Measurements from ENCODE around the gene PLEKHM1. TPM values are rescaled to one million over a fixed set of nuclear protein-coding genes. Genes with fewer than 3 reads are reported as not detected.

The PLEKHM1 gene
- polyA plus RNA-seq, 2 of the 4 experiments (the other 2 are of a cell fraction), result 13.4 to 14.8 TPM

DNA sequence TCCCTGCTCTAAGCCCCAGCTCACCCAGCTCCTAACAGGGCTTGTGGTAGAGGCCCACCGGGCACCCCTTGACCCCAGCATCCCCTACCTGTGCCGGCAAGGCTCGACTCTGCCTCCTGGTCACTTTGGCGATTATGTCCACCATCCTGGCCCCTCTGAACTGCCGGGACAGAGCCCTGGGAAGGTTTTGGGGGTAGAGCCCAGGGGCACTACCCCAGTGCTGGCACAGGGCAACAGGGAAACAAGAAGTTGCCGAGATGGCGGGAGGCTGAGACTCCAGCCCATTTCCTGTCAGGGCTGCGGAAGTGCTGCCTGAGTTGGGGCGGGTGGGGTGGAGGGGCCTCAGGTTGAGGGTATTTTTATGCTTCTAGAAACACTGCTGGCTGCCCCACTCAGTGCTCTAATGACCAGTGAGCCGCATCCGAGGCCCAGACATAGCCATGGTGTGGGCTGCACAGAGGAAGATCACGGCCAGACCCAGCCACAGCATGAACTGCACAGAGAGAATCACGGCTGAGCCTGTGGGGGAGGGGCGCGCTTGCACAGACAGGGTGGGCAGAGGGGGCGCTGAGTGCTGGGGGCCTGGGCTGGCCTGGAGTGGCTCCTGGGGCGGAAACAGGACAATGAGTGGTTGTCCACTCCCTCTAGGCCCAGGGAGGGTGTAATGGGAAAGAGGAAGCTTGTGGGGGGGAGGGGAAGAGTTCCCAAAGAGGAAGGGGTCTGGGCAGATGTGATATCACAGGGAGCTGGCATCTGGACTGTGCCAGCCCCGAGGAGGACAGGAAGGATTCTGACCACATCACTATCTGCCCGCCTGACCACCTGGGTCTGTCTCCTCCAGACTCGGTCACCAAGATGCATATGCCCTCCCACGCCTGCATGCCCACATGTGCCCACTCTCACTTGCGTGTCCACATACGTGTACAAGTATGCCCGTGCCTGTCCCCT is 80.1 kb downstream of the PLEKHM1 start:
- FAIRE-seq (no peak), DNase-seq (ENCODE audit: low read depth in 1 of 2, low spot score in 1 of 2) (no peak), ATAC-seq (no peak)
- POLR2A ChIA-PET, result no interaction called here
- no peak for TF ChIP-seq RCOR1 (IDR thresholded peaks at IDR 0.05; ENCODE audit: low read depth, low read length)
- TF ChIP-seq JUNB (IDR thresholded peaks at IDR 0.05), result no peak
- TF ChIP-seq, protein P1, sequence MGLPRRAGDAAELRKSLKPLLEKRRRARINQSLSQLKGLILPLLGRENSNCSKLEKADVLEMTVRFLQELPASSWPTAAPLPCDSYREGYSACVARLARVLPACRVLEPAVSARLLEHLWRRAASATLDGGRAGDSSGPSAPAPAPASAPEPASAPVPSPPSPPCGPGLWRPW (IDR thresholded peaks at IDR 0.05), result no peak
- H3K4me2 ChIP-seq, result no peak overlapping the region
- 90% methylated on average over 23 of the region's 24 CpGs for WGBS (ENCODE audit: missing lambda C conversion rate)
- CTCF ChIA-PET, result interaction anchor here (0.6 to 13.5 kb wide), 8 partner anchors 14 to 709 kb away, joined by 3 to 162 read pairs (median 3); no protein-coding TSS in a partner anchor
- no peak overlapping the region for H3K27ac ChIP-seq
- H3K9me3 ChIP-seq, result no peaks in the 10 kb centered on the region
- H3K4me3 ChIP-seq, result no peak overlapping the region
- H3K4me1 ChIP-seq, result peaks cover 45% of the 10 kb centered on the region

DNA sequence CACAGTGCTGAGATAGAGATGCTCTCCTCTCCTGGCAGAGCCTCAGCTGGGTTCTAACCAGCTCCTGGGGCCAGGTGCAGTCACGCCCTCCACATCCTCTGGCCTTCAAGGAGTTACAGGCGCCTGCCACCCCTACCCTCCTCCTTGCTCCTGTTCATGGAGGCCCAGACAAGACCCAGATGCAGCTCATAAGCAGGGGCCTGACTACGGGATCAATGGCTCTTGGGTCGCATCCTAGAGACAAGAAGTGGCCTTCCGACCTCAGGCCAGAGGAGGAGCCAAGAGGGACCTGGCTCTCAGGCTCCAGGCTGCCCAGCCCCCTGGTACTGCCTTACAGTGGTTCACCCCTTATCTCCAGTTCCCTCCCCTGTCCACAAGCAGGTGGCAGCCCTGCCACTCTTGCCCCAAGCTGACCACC is 80.9 kb downstream of the PLEKHM1 start:
- ATAC-seq, result peak in 1 of 2 experiments; percentile 6; a peak in 2 of 6 replicates
- no peak overlapping the region for H3K27ac ChIP-seq
- no peak for TF ChIP-seq SMC3 (IDR thresholded peaks at IDR 0.05)
- no peak for TF ChIP-seq MYC (IDR thresholded peaks at IDR 0.05; ENCODE audit: borderline replicate concordance, low read length)
- no peak for TF ChIP-seq RFX5 (IDR thresholded peaks at IDR 0.05)
- no peak for TF ChIP-seq ZNF302 (CRISPR knock-in tag; IDR thresholded peaks at IDR 0.05)
- TF ChIP-seq FOSL2 (IDR thresholded peaks at IDR 0.05), result no peak
- TF ChIP-seq FOSL2 (CRISPR knock-in tag; IDR thresholded peaks at IDR 0.05), result no peak
- no peak for TF ChIP-seq NR3C1 (IDR thresholded peaks at IDR 0.05)
- TF ChIP-seq RARB (CRISPR knock-in tag; IDR thresholded peaks at IDR 0.05), result no peak
- TF ChIP-seq GATA3 (IDR thresholded peaks at IDR 0.05; ENCODE audit: borderline replicate concordance), result no peak
- no peak for TF ChIP-seq RAD21 (conservative IDR thresholded peaks at IDR 0.05 in 1 of 2, IDR thresholded peaks at IDR 0.05 in 1 of 2)
- TF ChIP-seq, protein P2, sequence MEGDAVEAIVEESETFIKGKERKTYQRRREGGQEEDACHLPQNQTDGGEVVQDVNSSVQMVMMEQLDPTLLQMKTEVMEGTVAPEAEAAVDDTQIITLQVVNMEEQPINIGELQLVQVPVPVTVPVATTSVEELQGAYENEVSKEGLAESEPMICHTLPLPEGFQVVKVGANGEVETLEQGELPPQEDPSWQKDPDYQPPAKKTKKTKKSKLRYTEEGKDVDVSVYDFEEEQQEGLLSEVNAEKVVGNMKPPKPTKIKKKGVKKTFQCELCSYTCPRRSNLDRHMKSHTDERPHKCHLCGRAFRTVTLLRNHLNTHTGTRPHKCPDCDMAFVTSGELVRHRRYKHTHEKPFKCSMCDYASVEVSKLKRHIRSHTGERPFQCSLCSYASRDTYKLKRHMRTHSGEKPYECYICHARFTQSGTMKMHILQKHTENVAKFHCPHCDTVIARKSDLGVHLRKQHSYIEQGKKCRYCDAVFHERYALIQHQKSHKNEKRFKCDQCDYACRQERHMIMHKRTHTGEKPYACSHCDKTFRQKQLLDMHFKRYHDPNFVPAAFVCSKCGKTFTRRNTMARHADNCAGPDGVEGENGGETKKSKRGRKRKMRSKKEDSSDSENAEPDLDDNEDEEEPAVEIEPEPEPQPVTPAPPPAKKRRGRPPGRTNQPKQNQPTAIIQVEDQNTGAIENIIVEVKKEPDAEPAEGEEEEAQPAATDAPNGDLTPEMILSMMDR (IDR thresholded peaks at IDR 0.05), result no peak
- TF ChIP-seq POLR2AphosphoS2 (conservative IDR thresholded peaks at IDR 0.05; ENCODE audit: low read length), result no peak
- TF ChIP-seq ESRRA (IDR thresholded peaks at IDR 0.05; ENCODE audit: borderline replicate concordance, low read length), result no peak
- no peak for TF ChIP-seq KDM5A (IDR thresholded peaks at IDR 0.05)
- TF ChIP-seq HOXA7 (CRISPR knock-in tag; IDR thresholded peaks at IDR 0.05), result no peak
- no peaks in the 10 kb centered on the region for H3K9me3 ChIP-seq
- POLR2A ChIA-PET, result no interaction called here
- no peak for DNase-seq (ENCODE audit: low read depth in 1 of 2, low spot score in 1 of 2)
- H3K4me2 ChIP-seq, result no peak overlapping the region
- H3K4me1 ChIP-seq, result peaks cover 49% of the 10 kb centered on the region
- CTCF ChIA-PET, result interaction anchor here (0.9 to 13.5 kb wide), 7 partner anchors 13 to 274 kb away, joined by 3 to 162 read pairs (median 4); partner anchors contain the start of gene ACBD4
- no peak for FAIRE-seq
- 88% methylated on average over 4 of the region's 5 CpGs for WGBS (ENCODE audit: missing lambda C conversion rate)
- no peak overlapping the region for H3K4me3 ChIP-seq

- FAIRE-seq, result no peak
- no peak for DNase-seq (ENCODE audit: low read depth in 1 of 2, low spot score in 1 of 2)
- ATAC-seq, result peak in 1 of 2 experiments; percentile 9; a peak in 1 of 6 replicates
- Histone ChIP-seq H3K4me2 (no peak overlapping the region), H3K4me1 (peaks cover 49% of the 10 kb centered on the region), H3K9me3 (no peaks in the 10 kb centered on the region), H3K27ac (peak overlapping the region in 1 of 2 experiments; percentile 42; a peak in 2 of 6 replicates), H3K4me3 (no peak overlapping the region)
- 77% methylated on average over 11 of the region's 11 CpGs for WGBS (ENCODE audit: missing lambda C conversion rate)
- TF ChIP-seq KDM5A (IDR thresholded peaks at IDR 0.05), result no peak
- CTCF ChIA-PET, result interaction anchor here (0.5 to 13.5 kb wide), 14 partner anchors 13 to 424 kb away, joined by 3 to 162 read pairs (median 4); partner anchors contain the start of gene ACBD4
- POLR2A ChIA-PET, result no interaction called here
These were observed 81.7 kb downstream of the PLEKHM1 start for GRCh38 chr17:45408611-45409421.
